Peyer's patch (tissue), 4 donors: Measurements from ENCODE around the gene GOLT1A. TPM values are rescaled to one million over a fixed set of nuclear protein-coding genes. Genes with fewer than 3 reads are reported as not detected.

Experiments used
- DNase-seq, 3 donors: peaks; one replicate each; pipeline ENCODE4 v3.0.0-alpha.2; 2017 to 2019
- H3K27ac ChIP-seq, 4 donors: fragments of 200-600 bp; sonication (generic); one replicate each; pipeline ENCODE4 v1.5.1; 2016 to 2019
- H3K27me3 ChIP-seq, 2 donors: fragments of 200-600 bp; sonication (generic); one replicate each; pipeline ENCODE4 v1.5.1; 2019
- H3K36me3 ChIP-seq, 3 donors: fragments of 200-600 bp; sonication (generic); one replicate each; pipeline ENCODE4 v1.5.1; 2016 to 2019
- H3K4me1 ChIP-seq, 4 donors: fragments of 200-600 bp; sonication (generic); one replicate each; pipeline ENCODE4 v1.5.1; 2016 to 2019
- H3K4me3 ChIP-seq, 4 donors: fragments of 200-600 bp; sonication (generic); 1 replicate in 3 of 4; 2 replicates in 1 of 4; pipeline ENCODE4 v1.5.1; 2016 to 2019; ENCODE audit warnings: mild to moderate bottlenecking in 1 of 4
- H3K9me3 ChIP-seq, 4 donors: fragments of 200-600 bp; sonication (generic); one replicate each; pipeline ENCODE4 v1.5.1; 2016 to 2019; ENCODE audit warnings: mild to moderate bottlenecking in 1 of 4
- CTCF ChIP-seq, 6 experiments: fragments of 450-650 bp in 4 of 6; fragments of 200-600 bp in 2 of 6; sonication (generic) in 1 of 6; IDR thresholded peaks; one replicate each; pipeline ENCODE4 v1.5.1; 2017 to 2019; ENCODE audit warnings: antibody characterized with exemption in 6 of 6, mild to moderate bottlenecking in 3 of 6, moderate library complexity in 1 of 6
- POLR2A ChIP-seq, 2 donors: fragments of 450-650 bp; IDR thresholded peaks; one replicate each; pipeline ENCODE4 v1.5.1; 2017; ENCODE audit warnings: antibody characterized with exemption in 2 of 2, mild to moderate bottlenecking in 2 of 2, moderate library complexity in 2 of 2
- total RNA-seq, 4 donors: library from RNA; depleted of rRNA; stranded (reverse); fragments of >200 nt; gene quantifications; one replicate each; pipeline ENCODE4 v1.1.0, GENCODE V29; 2016

Gene GOLT1A
- total RNA-seq, 4 donors from 2014 or later: 11.6 to 101 (median 69.1) TPM

GRCh38 chr1:204152310-204153044 lies 61.3 kb downstream of the GOLT1A start:
- Histone ChIP-seq H3K27me3 (no peaks in the 10 kb centered on the region), H3K27ac (peak overlapping the region in 2 of 4 donors; percentile 67 to 70), H3K4me1 (peaks cover 0 to 14% (median 3%) of the 10 kb centered on the region in 4 donors), H3K9me3 (no peaks in the 10 kb centered on the region), H3K36me3 (no peaks in the 10 kb centered on the region), H3K4me3 (peak overlapping the region; percentile 51 to 79 (median 68))
- DNase-seq: no peak
- TF ChIP-seq CTCF (IDR thresholded peaks at IDR 0.05): no peak
- no peak for TF ChIP-seq POLR2A (IDR thresholded peaks at IDR 0.05)

DNA sequence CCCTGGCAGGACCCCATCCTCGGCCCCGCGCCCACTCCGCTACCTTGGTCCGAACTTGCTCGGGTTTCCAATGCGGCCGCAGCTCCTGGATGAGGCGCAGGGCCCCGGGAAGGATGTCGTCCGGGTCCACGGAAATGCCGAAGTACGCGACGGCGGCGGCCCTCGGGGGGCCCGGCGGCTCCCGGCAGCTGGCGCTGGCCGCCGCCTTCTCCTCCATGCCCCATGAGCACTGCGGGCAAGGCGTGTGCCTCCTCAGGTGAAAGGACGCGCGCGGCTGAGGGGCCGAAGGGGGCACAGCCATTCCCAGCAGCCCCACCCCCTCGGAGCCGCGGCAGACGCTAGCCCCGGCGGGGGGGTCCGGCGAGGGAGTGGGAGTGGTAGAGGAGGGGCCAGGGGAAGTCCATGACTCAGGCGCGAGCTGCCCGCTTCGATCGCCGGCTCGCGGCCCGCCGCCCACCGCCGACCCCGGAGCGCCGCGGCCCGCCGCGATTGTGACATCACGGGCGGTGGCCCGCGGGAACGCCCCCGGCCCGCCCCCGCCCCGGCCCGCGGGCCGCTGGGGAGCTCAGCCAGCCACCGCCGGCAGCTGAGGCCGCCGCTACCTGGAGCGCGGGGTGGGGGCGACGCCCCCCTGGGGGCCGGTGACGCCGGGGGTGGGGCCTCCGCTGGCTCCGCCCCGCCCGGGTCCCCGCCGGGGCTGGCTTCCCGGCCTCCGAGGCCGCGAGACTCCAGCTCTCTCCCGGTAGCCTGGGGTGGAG lies 62.1 kb downstream of the GOLT1A start, which contains the start of gene ETNK2:
Gene ETNK2, minus strand, starts transcription at position 493 of the 758 bp plus-strand sequence. Its CDS starts 192 bp downstream, at position 301.
- DNase-seq: peak in 2 of 3 donors; percentile 60 to 68
- no peak for TF ChIP-seq CTCF (IDR thresholded peaks at IDR 0.05)
- TF ChIP-seq POLR2A (IDR thresholded peaks at IDR 0.05): no peak
- Histone ChIP-seq H3K27me3 (no peaks in the 10 kb centered on the region), H3K4me3 (peak within 1 kb of the TSS; percentile 51 to 79 (median 68)), H3K4me1 (peaks cover 0 to 14% (median 3%) of the 10 kb centered on the region in 4 donors), H3K27ac (peak within 1 kb of the TSS; percentile 49 to 70 (median 64)), H3K36me3 (no peaks in the 10 kb centered on the region), H3K9me3 (no peaks in the 10 kb centered on the region)

DNA sequence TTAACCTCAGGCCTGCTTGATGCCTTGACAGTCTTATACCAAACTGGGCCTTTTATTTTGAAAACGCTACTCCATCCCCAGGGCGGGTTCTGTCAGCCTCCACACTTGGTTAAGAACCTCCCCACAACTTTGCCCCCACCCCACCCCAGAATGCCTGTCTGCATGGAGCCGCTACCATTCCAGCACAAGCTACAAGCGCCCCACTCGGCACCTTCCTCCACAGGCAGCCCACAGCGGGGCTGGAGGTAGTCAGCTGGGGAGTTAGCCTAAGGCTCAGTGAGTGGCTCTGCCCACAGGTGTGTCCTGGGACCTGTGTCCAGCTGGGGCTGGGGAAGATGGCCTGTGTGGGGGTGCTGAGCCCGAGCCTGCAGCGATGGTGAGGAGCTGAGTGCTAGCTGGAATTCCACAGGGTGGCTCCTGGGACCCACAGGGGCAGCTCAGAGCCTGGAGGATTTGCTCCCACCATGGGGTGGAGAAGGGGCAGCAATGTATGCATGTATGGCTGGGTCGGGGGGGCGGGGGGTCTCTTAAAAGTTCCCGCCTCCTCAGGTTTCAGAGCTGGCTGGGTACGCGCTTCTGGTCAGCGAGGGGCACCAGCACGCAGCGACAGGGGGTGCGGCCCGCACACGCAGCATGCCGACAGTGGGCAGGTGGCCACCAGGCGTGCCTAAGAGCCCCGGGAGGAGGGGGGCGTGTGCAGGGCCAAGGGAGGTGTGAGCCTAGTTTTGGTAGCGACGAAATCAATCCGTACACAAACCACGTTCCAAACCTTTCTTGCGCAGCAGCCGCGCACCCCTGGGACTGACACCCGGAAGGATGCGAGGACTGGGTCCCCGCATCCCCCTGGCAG lies 62.9 kb downstream of the GOLT1A start:
- peak in 1 of 3 donors; percentile 48 for DNase-seq
- Histone ChIP-seq H3K4me1 (peaks cover 0 to 14% (median 6%) of the 10 kb centered on the region in 4 donors), H3K4me3 (peak overlapping the region; percentile 51 to 79 (median 68)), H3K27me3 (no peaks in the 10 kb centered on the region), H3K9me3 (no peaks in the 10 kb centered on the region), H3K27ac (peak overlapping the region; percentile 49 to 70 (median 64)), H3K36me3 (no peaks in the 10 kb centered on the region)
- TF ChIP-seq POLR2A (IDR thresholded peaks at IDR 0.05) (no peak), CTCF (IDR thresholded peaks at IDR 0.05) (no peak)

DNA sequence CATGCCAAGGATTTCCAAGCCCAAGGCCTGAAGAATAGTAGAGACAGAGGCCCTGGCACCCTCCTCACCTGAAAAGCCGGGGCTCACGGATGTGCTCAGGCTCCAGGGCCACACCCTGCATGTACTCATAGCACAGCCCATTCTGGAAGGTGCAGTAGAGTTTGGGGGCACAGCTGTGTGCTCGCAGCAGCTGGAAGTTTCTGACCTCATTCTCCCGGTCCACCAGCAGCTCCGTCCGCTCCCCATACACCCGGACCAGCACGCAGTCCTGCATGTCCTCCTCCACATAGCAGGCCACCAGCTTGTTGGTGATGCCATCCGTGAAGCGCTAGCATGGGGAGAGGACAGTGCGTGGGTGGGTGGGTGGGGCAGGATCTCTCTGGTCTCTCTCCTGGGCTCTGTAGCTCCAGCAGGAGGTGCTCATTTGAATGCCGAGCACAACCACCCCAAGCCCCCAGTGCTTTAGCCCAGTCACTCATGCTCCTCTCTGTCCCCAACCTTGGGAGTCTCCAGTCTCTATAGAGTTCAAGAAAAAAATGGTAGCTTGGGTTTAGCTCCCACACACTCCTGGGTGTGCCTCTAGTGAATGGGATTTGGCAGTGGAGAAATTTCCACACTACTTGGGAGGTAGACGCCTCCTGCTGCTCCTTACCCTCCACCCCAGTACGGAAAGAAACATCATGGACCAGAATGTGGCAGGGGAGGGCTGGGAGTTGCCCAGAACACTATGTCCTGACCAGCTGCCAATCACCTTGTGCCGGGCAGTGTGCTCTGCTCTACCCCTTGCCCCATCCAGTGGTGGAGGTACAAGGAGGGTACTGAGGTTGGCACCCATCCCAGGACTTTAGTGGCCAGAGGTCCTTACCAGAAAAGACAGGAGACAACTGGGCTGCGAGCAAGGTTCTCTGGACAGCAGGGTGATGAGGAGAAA lies 63.9 kb downstream of the GOLT1A start:
- Histone ChIP-seq H3K4me1 (peaks cover 0 to 23% (median 7%) of the 10 kb centered on the region in 4 donors), H3K4me3 (no peak overlapping the region), H3K36me3 (no peaks in the 10 kb centered on the region), H3K27ac (no peak overlapping the region), H3K9me3 (no peaks in the 10 kb centered on the region), H3K27me3 (no peaks in the 10 kb centered on the region)
- no peak for TF ChIP-seq POLR2A (IDR thresholded peaks at IDR 0.05)
- TF ChIP-seq CTCF (IDR thresholded peaks at IDR 0.05): no peak
- peak in 1 of 3 donors; percentile 51 for DNase-seq
